ENCODE results near the gene PDZD2.

- TF ChIP-seq CTCF (IDR thresholded peaks at IDR 0.05; ENCODE audit: borderline replicate concordance, extremely low read depth, low read length, poor library complexity, severe bottlenecking) (no peak), EZH2 (IDR thresholded peaks at IDR 0.05; ENCODE audit: borderline replicate concordance, low read depth, low read length, severe bottlenecking) (no peak)
These were observed 99.3 kb downstream of the PDZD2 start for GRCh38 chr5:31738199-31738598.
